Activated CD8-positive, alpha-beta memory T cell treated with anti-CD3 and anti-CD28 coated beads for 1 hour (primary cell): ENCODE data around the gene MAGEC1.
"Not testable (repeated sequence)": the region's sequence is repeated elsewhere in the genome, so short reads cannot be mapped to it uniquely, and the experiment has no call there.

Experiments used
- DNase-seq, 2 donors: peaks; one replicate each; pipeline ENCODE4 v3.0.0-alpha.2; 2020; ENCODE audit warnings: low read depth in 1 of 2; ENCODE audit errors: extremely low read depth in 1 of 2

MAGEC1 gene

GRCh38 chrX:141903400-141904155, at the start of gene MAGEC1:
Gene MAGEC1, plus strand, starts transcription at chrX:141903894. Its CDS starts 1,179 bp downstream, at chrX:141905073.
- DNase-seq, result no peak

- no peak for DNase-seq
These were observed 46.2 kb upstream of the MAGEC1 start for GRCh38 chrX:141857479-141857878.

GRCh38 chrX:141879616-141880015, 24.1 kb upstream of the MAGEC1 start:
- no peak for DNase-seq

- DNase-seq, result not testable (repeated sequence)
These were observed 14.9 kb upstream of the MAGEC1 start for GRCh38 chrX:141888811-141889210.

GRCh38 chrX:141894733-141895132, 9.0 kb upstream of the MAGEC1 start:
- DNase-seq, result no peak

GRCh38 chrX:141897690-141898089, 6.0 kb upstream of the MAGEC1 start:
- no peak for DNase-seq

GRCh38 chrX:141902366-141902765, 1.3 kb upstream of the MAGEC1 start:
- DNase-seq, result no peak

- DNase-seq, result no peak
These were observed 568 bp downstream of the MAGEC1 start for GRCh38 chrX:141904262-141904661.

- no peak for DNase-seq
These were observed 14.1 kb downstream of the MAGEC1 start for GRCh38 chrX:141917801-141918200.

- DNase-seq, result no peak
These were observed 20.6 kb downstream of the MAGEC1 start for GRCh38 chrX:141924293-141924692.

- DNase-seq, result no peak
These were observed 24.7 kb downstream of the MAGEC1 start for GRCh38 chrX:141928432-141928831.

GRCh38 chrX:141934059-141934641, 30.5 kb downstream of the MAGEC1 start:
- no peak for DNase-seq

- no peak for DNase-seq
These were observed 32.0 kb downstream of the MAGEC1 start for GRCh38 chrX:141935645-141936044.

- no peak for DNase-seq
These were observed 32.4 kb downstream of the MAGEC1 start for GRCh38 chrX:141936080-141936479.

GRCh38 chrX:141941234-141941633, 37.5 kb downstream of the MAGEC1 start:
- no peak for DNase-seq

- no peak for DNase-seq
These were observed 41.7 kb downstream of the MAGEC1 start for GRCh38 chrX:141945426-141945825.

- no peak for DNase-seq
These were observed 43.7 kb downstream of the MAGEC1 start for GRCh38 chrX:141947350-141947749.

GRCh38 chrX:141952603-141953002, 48.9 kb downstream of the MAGEC1 start:
- DNase-seq, result no peak

- no peak for DNase-seq
These were observed 55.0 kb downstream of the MAGEC1 start for GRCh38 chrX:141958675-141959074.
